Embryonic facial prominence (tissue), 1 donor: ENCODE results near the gene NEURL3.
"Not testable (repeated sequence)": the region's sequence is repeated elsewhere in the genome, so short reads cannot be mapped to it uniquely, and the experiment has no call there.

ENCODE experiments used
- DNase-seq: peaks from one replicate; pipeline ENCODE4 v3.0.0-alpha.2; 2016; ENCODE audit errors: extremely low spot score

Gene NEURL3

GRCh38 chr2:96506907-96507240 lies 1.7 kb upstream of the NEURL3 start:
- no peak for DNase-seq

- no peak for DNase-seq
Observed at GRCh38 chr2:96506016-96506906, 1.1 kb upstream of the NEURL3 start.

- DNase-seq: no peak
Observed at GRCh38 chr2:96503637-96504243, 1.4 kb downstream of the NEURL3 start.

GRCh38 chr2:96502891-96503636 lies 2.1 kb downstream of the NEURL3 start:
- no peak for DNase-seq

- DNase-seq: no peak
Observed at GRCh38 chr2:96501886-96502810, 3.0 kb downstream of the NEURL3 start.

GRCh38 chr2:96501471-96501874 lies 3.7 kb downstream of the NEURL3 start:
- DNase-seq: no peak

GRCh38 chr2:96500385-96501066 lies 4.6 kb downstream of the NEURL3 start:
- no peak for DNase-seq

GRCh38 chr2:96499061-96499960 lies 5.8 kb downstream of the NEURL3 start:
- DNase-seq: no peak

GRCh38 chr2:96498611-96499010 lies 6.5 kb downstream of the NEURL3 start:
- not testable (repeated sequence) for DNase-seq

GRCh38 chr2:96498021-96498431 lies 7.1 kb downstream of the NEURL3 start:
- no peak for DNase-seq

- no peak for DNase-seq
Observed at GRCh38 chr2:96495982-96496629, 9.1 kb downstream of the NEURL3 start.

- no peak for DNase-seq
Observed at GRCh38 chr2:96494188-96494587, 11.0 kb downstream of the NEURL3 start.

- no peak for DNase-seq
Observed at GRCh38 chr2:96493072-96493471, 12.1 kb downstream of the NEURL3 start.

GRCh38 chr2:96491860-96492497 lies 13.2 kb downstream of the NEURL3 start:
- DNase-seq: no peak

- DNase-seq: no peak
Observed at GRCh38 chr2:96489663-96490062, 15.5 kb downstream of the NEURL3 start.

- DNase-seq: no peak
Observed at GRCh38 chr2:96489261-96489660, 15.9 kb downstream of the NEURL3 start.

GRCh38 chr2:96486696-96487095 lies 18.5 kb downstream of the NEURL3 start:
- no peak for DNase-seq

GRCh38 chr2:96485751-96486651 lies 19.2 kb downstream of the NEURL3 start:
- DNase-seq: no peak
